Measurements from ENCODE around the gene PKHD1.

PKHD1 gene

GRCh38 chr6:51775942-51776860 is 311.2 kb downstream of the PKHD1 start:
- no peak for DNase-seq

DNA sequence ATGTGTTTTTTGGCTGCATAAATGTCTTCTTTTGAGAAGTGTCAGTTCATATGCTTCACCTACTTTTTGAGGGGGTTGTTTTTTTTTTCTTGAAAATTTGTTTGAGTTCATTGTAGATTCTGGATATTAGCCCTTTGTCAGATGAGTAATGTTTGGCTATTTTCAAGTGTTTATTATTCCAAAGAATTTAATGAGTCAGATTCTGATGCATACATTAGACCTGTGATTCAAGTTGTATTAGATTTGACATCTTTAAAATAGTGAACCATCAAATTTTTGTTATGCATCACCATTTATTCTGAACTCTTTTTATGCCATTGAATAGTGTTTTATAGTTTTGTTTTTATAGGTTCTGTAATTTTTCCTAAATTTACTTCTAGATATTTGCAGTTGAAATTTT is 319.3 kb downstream of the PKHD1 start:
- no peak for DNase-seq

GRCh38 chr6:51765230-51765629 is 322.2 kb downstream of the PKHD1 start:
- no peak for DNase-seq

DNA sequence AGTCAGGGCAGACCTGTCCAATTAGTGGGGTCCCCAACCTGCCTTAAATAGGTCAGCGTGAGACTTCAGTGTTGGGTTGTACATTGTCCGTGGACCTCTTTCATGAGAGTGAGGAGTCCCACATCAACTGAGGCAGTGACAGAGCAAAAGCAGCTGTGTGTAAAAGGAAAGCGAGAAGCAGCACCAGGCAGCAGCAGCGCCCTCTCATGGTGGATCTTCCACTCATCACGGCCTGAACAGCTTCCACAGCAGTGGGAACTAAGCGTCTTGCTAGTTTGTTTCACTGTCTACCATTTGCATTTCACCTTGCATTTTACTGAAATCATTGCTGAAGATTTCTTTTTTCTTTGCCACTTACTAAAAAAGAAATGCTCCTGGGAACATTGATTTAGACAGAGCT is 333.8 kb downstream of the PKHD1 start:
- no peak for DNase-seq

DNA sequence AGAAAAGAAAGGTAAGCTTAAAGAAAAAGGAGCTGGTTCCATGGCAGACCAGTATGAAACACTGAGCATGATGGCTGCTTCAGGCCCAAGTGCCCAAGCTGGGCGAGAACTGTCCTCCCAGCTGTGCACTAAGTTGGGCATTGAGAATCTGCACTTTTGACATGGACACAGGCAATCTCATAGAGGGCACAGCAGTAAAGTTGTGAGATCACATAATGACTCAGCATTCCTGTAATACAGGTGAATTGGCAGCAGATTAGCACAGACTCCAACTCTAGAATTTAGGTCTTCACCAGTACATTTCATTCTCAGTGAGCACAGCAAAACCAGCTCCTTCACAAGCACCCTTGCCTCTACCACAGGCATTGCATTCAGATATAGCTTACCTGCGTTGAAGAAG is 343.4 kb downstream of the PKHD1 start:
- DNase-seq, result no peak

- DNase-seq, result no peak
Measured at GRCh38 chr6:51740658-51741057, 346.8 kb downstream of the PKHD1 start.

DNA sequence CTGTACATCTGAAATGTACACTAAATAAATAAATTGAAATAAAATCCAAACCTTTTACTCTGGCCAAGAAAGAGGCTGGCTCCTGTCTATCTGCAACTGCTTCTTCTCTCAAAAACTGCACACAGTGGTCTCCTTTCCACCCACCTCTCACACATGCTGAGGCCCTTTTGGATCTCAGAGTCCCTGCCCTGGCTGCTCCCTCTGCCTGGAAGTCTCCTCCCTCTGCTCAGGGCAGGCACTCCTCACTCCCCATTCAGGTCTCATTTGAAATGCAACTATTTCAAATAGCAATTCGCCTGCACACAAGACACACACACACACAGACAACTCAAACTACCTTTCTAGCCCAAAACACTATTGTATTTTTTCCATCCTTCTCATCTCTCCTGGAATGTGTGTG is 348.8 kb downstream of the PKHD1 start:
- no peak for DNase-seq

DNA sequence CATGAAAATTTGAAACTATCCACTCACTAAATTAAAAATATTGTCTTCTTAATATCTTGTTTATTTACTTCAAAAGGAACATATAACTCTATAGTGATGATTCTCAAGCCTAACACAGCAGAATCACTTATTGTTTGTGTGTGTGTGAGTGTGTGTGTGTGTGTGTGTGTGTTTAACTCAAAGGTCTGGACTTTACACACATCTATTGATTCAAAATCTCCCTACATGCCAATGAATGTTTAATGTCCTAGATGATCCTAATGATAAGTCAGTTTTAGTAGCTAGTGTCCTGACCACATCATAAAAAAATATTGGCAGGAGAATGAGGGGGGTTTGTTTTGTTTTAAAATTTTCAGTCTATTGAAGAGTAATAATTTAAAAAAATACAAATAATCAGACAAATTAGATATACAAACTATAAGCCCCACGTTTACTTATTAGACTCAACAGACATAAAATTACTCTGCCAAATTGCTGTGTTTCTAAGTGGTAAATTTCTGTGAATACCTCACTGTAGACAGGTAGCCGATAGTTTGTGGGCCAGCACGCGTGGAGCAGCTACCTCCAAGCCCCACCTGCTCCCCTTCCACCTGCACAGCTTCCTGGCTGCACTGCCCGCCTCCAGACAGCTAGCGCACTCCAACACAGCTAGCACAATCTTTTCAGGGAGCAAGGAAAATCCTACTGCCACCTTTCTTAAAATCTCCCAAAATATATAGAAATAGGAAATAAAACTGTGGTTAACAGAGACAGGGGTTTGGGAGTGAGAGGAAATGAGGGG is 349.6 kb downstream of the PKHD1 start:
- no peak for DNase-seq

DNA sequence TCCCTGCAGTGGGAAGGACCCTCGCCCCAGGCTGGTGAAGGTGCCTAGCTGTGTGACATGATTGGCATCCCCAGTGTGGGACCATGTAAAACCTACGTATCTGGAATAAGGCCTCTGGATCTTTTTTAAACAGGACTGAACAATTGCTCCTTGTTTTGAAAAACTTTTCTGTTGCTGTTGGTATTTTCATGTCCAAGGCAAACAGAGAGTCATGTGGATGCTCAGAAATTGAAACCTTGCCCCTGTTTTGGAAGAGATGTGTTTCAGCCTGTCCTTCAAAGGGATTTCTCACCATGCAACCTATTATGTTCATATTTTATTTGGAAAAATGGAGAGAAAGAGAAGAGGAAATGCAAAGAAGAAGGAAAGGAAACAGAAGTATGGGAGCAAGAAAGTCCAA is 362.3 kb downstream of the PKHD1 start:
- no peak for DNase-seq

DNA sequence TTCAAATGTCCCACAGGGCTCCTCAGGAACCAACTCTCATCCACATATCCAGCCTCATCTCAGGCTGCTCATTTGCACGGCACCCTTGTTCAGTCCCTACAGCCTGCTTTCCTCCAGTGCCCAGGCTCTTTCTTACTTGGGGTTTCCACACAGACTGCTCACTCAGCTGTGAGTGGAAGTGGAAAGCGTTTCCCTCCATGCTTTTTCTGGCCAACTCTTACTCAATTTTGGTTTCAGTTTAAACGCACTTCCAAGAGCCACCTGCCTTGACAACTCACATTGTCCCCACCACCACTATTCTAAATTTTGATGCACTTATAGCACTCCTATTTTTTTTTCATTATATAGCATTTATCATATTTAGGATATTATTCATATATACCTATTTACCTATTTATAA is 367.1 kb downstream of the PKHD1 start:
- no peak for DNase-seq

DNA sequence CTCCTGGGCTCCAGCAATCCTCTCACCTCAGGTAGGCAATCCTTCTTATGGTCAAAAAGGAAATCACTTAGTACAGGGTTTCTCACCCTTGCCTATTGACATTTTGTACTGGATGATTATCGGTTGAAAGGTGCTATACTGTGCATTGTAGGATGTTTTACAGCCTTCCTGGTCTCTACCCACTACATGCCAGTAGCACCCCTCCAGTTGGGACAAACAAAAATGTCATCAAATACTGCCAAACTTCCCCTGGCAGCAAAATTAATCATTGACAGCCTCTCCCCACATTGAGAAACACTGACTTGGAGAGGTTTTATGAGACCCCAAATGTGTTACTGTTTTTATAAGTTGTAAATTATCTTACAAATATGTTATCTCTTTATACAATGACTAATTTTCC is 368.1 kb downstream of the PKHD1 start:
- DNase-seq, result no peak

- DNase-seq, result no peak
Measured at GRCh38 chr6:51718533-51718932, 368.9 kb downstream of the PKHD1 start.

GRCh38 chr6:51717477-51717876 is 369.9 kb downstream of the PKHD1 start:
- DNase-seq, result no peak

GRCh38 chr6:51711876-51712275 is 375.5 kb downstream of the PKHD1 start:
- no peak for DNase-seq

- DNase-seq, result no peak
Measured at GRCh38 chr6:51706086-51706485, 381.3 kb downstream of the PKHD1 start.

DNA sequence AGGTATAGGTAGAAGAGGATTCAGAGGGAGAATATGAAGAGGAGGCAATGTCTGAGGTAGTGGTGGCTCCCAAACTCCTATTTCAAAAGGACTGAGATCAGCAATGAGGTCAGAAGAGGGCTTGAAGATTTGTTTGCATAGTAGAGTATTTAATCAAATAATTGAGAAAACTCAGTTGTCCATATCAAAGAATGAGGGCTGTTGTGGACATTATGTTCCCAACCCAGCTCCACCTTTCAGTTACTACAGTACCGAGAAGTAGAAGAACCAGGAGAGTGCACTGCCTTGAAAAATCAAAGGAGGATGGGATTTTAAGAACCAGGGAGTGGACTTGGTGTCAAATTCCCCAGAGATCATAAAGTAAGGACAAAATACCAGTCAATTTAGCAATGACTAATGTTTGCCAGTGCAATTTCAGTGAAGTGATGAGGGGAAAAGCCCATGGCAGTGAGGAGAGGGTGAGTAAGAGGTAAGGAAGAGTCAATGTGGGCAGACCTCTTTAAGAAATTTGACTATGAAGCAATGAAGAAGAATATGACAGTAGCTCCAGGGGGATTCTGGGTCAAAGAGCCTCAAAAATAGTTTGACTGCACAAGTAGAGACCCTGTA is 382.4 kb downstream of the PKHD1 start:
- DNase-seq, result no peak

- no peak for DNase-seq
Measured at GRCh38 chr6:51702851-51703250, 384.6 kb downstream of the PKHD1 start.

- DNase-seq, result no peak
Measured at GRCh38 chr6:51684603-51685002, 402.8 kb downstream of the PKHD1 start.

DNA sequence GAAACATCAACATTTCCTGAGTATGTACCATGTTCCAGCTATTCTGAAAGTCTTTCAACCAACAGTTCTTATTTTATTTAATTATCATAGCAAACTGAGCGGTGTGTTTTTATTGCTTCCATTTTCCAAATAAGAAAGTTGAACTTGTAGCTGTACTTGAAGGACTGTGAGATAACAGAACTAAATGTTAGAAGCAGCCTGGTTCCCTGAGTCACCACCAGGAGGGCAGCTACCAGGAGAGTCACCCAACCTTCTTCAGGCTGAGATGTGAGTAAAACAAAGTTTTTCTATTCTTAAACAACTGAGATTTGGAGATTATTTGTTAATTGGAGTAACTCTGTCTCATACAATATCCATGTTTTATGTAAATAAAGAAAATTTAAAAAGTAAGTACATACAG is 403.4 kb downstream of the PKHD1 start:
- no peak for DNase-seq

GRCh38 chr6:51678905-51679620 is 408.4 kb downstream of the PKHD1 start:
- no peak for DNase-seq

DNA sequence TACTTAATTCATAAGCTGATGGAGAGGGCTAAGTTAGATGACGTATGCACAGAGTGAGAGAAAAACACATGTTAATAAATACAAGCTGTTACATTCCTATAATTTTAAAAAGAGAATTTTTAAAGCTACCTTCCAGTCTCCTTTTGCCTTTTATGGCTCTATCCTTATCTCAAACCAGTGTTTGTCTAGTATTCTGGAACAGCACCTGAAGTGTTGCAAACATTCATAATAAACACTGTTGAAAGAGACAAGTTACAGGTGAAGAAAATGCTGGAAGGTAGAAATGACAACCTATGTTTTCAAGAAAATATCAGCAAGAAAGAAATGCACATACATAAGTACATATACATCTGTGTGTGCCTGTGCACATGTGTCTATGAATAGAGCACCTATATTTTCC is 409.1 kb downstream of the PKHD1 start:
- no peak for DNase-seq

GRCh38 chr6:51675922-51676275 is 411.5 kb downstream of the PKHD1 start:
- no peak for DNase-seq

All from fibroblast of skin of back (primary cell).